Measurements from ENCODE around the gene GLRA2. TPM values are rescaled to one million over a fixed set of nuclear protein-coding genes. Genes with fewer than 3 reads are reported as not detected.

Gene GLRA2
- total RNA-seq, 2 experiments from 2014 or later = not detected

- Mint-ChIP-seq H3K4me1 (no peaks in the 10 kb centered on the region), H3K27ac (no peak overlapping the region), H3K27me3 (no peaks in the 10 kb centered on the region), H3K4me3 (no peak overlapping the region), H3K36me3 (ENCODE audit: low read depth) (no peaks in the 10 kb centered on the region), H3K9me3 (ENCODE audit: low read depth) (no peaks in the 10 kb centered on the region)
- intact Hi-C loops (cut with DNase I, micrococcal nuclease) = no loop called here
- ChIA-PET CTCF (no interaction called here), POLR2A (no interaction called here)
- no peak for ATAC-seq
- DNase-seq = no peak
Observed at GRCh38 chrX:14718403-14718802, 189.1 kb downstream of the GLRA2 start.

GRCh38 chrX:14729058-14729457 is 199.7 kb downstream of the GLRA2 start:
- Mint-ChIP-seq H3K4me3 (no peak overlapping the region), H3K36me3 (ENCODE audit: low read depth) (no peaks in the 10 kb centered on the region), H3K27me3 (no peaks in the 10 kb centered on the region), H3K9me3 (ENCODE audit: low read depth) (no peaks in the 10 kb centered on the region), H3K4me1 (no peaks in the 10 kb centered on the region), H3K27ac (no peak overlapping the region)
- POLR2A ChIA-PET = no interaction called here
- ATAC-seq (no peak), DNase-seq (no peak)
- CTCF ChIA-PET = no interaction called here
- intact Hi-C loops (cut with DNase I, micrococcal nuclease) = no loop called here

GRCh38 chrX:14738643-14739042 is 209.3 kb downstream of the GLRA2 start:
- intact Hi-C loops (cut with DNase I, micrococcal nuclease) = no loop called here
- ChIA-PET CTCF (no interaction called here), POLR2A (no interaction called here)
- DNase-seq (no peak), ATAC-seq (no peak)
- Mint-ChIP-seq H3K9me3 (ENCODE audit: low read depth) (no peaks in the 10 kb centered on the region), H3K4me3 (no peak overlapping the region), H3K27me3 (no peaks in the 10 kb centered on the region), H3K36me3 (ENCODE audit: low read depth) (no peaks in the 10 kb centered on the region), H3K27ac (no peak overlapping the region), H3K4me1 (no peaks in the 10 kb centered on the region)

DNA sequence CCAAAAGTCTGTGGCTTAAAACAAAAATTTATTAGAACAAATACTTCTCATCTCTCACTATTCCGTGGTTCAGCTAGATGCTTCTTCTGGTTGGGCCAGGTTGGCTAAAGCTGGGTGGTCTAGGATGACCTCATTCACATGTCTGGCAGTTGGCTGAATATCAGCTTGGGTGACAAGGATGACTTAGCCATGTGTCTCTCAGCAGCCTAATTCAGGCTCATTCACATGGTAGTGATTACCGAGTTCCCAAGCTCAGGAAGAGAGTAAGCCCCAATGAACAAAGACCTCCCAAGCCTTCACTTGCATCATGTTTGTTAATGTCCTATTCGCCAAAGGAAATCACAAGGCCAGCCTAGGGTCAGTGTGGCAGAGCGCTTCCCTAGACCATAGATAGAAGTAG is 224.1 kb downstream of the GLRA2 start:
- no peaks in the 10 kb centered on the region for H3K9me3 Mint-ChIP-seq (ENCODE audit: low read depth)
- H3K27ac Mint-ChIP-seq = no peak overlapping the region
- POLR2A ChIA-PET = no interaction called here
- no peaks in the 10 kb centered on the region for H3K4me1 Mint-ChIP-seq
- DNase-seq (no peak), ATAC-seq (no peak)
- no peak overlapping the region for H3K4me3 Mint-ChIP-seq
- intact Hi-C loops (cut with DNase I, micrococcal nuclease) = no loop called here
- CTCF ChIA-PET = no interaction called here
- H3K27me3 Mint-ChIP-seq = peaks cover 2% of the 10 kb centered on the region
- H3K36me3 Mint-ChIP-seq (ENCODE audit: low read depth) = no peaks in the 10 kb centered on the region

DNA sequence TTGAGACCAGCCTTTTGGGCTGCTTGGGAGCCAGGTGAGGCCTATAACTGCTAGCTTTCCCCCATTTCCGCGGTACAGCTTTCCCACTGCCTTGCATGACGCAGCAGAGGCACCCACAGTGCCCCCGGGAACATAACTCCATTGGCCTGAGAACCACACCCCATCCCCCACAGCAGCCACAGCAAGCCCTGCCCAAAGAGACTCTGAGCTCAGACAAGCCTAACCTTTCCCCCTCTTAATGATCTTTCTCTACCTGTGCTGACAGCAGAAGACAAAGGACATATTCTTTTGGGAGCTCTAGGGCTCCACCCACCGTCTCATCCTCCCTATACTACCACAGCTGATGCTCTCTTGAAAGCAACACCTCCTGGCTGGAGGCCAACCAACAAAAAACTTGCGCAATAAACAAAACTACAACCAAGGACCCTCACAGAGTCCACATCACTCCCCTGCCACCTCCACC is 228.7 kb downstream of the GLRA2 start:
- DNase-seq (no peak), ATAC-seq (no peak)
- intact Hi-C loops (cut with DNase I, micrococcal nuclease) = no loop called here
- no peaks in the 10 kb centered on the region for H3K9me3 Mint-ChIP-seq (ENCODE audit: low read depth)
- H3K4me3 Mint-ChIP-seq = no peak overlapping the region
- no peak overlapping the region for H3K27ac Mint-ChIP-seq
- H3K4me1 Mint-ChIP-seq = no peaks in the 10 kb centered on the region
- no peaks in the 10 kb centered on the region for H3K27me3 Mint-ChIP-seq
- no peaks in the 10 kb centered on the region for H3K36me3 Mint-ChIP-seq (ENCODE audit: low read depth)
- CTCF ChIA-PET = no interaction called here
- POLR2A ChIA-PET = no interaction called here

DNA sequence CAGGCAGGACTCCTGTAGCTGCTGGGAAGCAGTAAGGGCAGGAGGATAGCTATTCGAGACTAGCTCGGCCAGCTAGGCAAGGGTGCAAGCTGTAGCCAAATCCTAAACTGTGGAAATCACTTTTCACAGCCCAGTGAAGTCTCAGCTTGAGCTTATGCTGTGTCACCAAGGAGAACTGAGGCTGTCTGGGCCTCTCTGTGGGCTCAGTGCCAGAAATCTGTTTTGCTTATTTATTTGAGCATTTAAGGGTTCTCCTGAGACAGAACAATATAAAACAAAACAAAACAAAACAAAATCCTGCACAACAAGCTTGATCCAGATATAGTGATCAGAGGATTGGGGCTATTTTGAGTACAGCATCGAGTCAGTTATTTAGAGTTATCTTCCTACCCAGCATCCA is 246.1 kb downstream of the GLRA2 start:
- no peaks in the 10 kb centered on the region for H3K9me3 Mint-ChIP-seq (ENCODE audit: low read depth)
- CTCF ChIA-PET = no interaction called here
- no peak overlapping the region for H3K27ac Mint-ChIP-seq
- POLR2A ChIA-PET = no interaction called here
- no peak for ATAC-seq
- H3K4me3 Mint-ChIP-seq = no peak overlapping the region
- DNase-seq = no peak
- intact Hi-C loops (cut with DNase I, micrococcal nuclease) = no loop called here
- no peaks in the 10 kb centered on the region for H3K36me3 Mint-ChIP-seq (ENCODE audit: low read depth)
- no peaks in the 10 kb centered on the region for H3K4me1 Mint-ChIP-seq
- H3K27me3 Mint-ChIP-seq = no peaks in the 10 kb centered on the region

DNA sequence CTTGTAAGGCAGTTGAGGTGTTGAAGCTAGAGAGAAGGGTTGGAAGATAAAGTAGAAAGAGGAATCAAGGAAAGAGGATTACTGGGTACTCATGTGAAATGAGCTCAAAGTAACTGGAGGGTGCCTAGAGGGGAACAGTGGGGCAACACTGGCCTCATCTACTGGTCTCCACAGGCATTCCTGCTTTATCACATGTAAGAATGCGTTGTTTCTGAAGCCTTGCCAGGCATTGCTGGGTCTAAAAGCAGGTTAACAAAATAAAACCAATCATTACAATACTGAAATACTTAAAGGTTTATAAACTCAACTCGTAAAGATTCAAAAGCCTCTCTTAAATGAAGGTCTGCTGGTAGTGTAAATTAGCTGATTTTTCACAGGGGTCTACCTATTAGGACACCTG is 247.6 kb downstream of the GLRA2 start:
- Mint-ChIP-seq H3K27ac (no peak overlapping the region), H3K27me3 (no peaks in the 10 kb centered on the region), H3K4me1 (no peaks in the 10 kb centered on the region), H3K9me3 (ENCODE audit: low read depth) (no peaks in the 10 kb centered on the region), H3K4me3 (no peak overlapping the region), H3K36me3 (ENCODE audit: low read depth) (no peaks in the 10 kb centered on the region)
- DNase-seq (no peak), ATAC-seq (no peak)
- ChIA-PET POLR2A (no interaction called here), CTCF (no interaction called here)
- intact Hi-C loops (cut with DNase I, micrococcal nuclease) = no loop called here

GRCh38 chrX:14777525-14777924 is 248.2 kb downstream of the GLRA2 start:
- no peaks in the 10 kb centered on the region for H3K27me3 Mint-ChIP-seq
- CTCF ChIA-PET = no interaction called here

DNA sequence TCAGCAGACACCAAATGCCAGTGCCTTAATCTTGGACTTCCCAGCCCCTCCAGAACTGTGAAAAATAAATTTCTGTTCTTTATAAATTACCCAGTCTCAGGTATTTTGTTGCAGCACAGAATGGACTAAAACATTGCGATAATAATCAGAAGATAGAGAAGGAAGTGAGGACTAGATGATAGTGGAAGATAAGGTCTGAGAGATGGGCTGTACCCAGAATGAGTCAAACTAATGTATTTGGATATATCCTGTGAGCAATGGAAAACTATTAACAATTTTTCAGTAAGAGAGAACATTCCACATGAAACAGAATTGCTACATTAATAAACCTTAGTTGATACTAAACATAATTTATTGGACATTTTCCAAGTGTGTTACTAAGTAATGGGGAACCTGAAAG is 250.2 kb downstream of the GLRA2 start:
- intact Hi-C loops (cut with DNase I, micrococcal nuclease) = no loop called here
- ChIA-PET POLR2A (no interaction called here), CTCF (no interaction called here)

More at GRCh38 chrX:14777525-14777924, 248.2 kb downstream of the GLRA2 start:
- DNase-seq = no peak
- H3K4me1 Mint-ChIP-seq = no peaks in the 10 kb centered on the region
- H3K27ac Mint-ChIP-seq = no peak overlapping the region
- no peak overlapping the region for H3K4me3 Mint-ChIP-seq
- ATAC-seq = no peak
- no peaks in the 10 kb centered on the region for H3K9me3 Mint-ChIP-seq (ENCODE audit: low read depth)
- intact Hi-C loops (cut with DNase I, micrococcal nuclease) = no loop called here
- POLR2A ChIA-PET = no interaction called here
- no peaks in the 10 kb centered on the region for H3K36me3 Mint-ChIP-seq (ENCODE audit: low read depth)

More for the DNA sequence above, 250.2 kb downstream of the GLRA2 start:
- no peak for DNase-seq
- H3K27me3 Mint-ChIP-seq = no peaks in the 10 kb centered on the region
- ATAC-seq = no peak
- H3K4me1 Mint-ChIP-seq = no peaks in the 10 kb centered on the region
- no peak overlapping the region for H3K4me3 Mint-ChIP-seq
- H3K36me3 Mint-ChIP-seq (ENCODE audit: low read depth) = no peaks in the 10 kb centered on the region
- H3K27ac Mint-ChIP-seq = no peak overlapping the region
- H3K9me3 Mint-ChIP-seq (ENCODE audit: low read depth) = no peaks in the 10 kb centered on the region

Measured in activated CD4-positive, alpha-beta T cell treated with anti-CD3 and anti-CD28 coated beads for 36 hours (primary cell).